ENCODE results near the gene TBC1D17. TPM values are rescaled to one million over a fixed set of nuclear protein-coding genes. Genes with fewer than 3 reads are reported as not detected.

The TBC1D17 gene
- total and polyA plus RNA-seq, 9 donors: 5.1 to 41.7 (median 36.8) TPM

GRCh38 chr19:49860336-49861102 lies 17.0 kb upstream of the TBC1D17 start:
- no peak overlapping the region for H3K4me3 ChIP-seq (ENCODE audit: low read length)
- peaks cover 86% of the 10 kb centered on the region for H3K36me3 ChIP-seq (ENCODE audit: control insufficient read depth, insufficient read depth, low read length)
- no peaks in the 10 kb centered on the region for H3K9me3 ChIP-seq (replicated peaks; ENCODE audit: control insufficient read depth, low read depth, low read length)
- no peaks in the 10 kb centered on the region for H3K27me3 ChIP-seq (ENCODE audit: control insufficient read depth, insufficient read depth, low read length)
- H3K4me1 ChIP-seq (ENCODE audit: control insufficient read depth, insufficient read depth, low read length): peaks cover 14% of the 10 kb centered on the region
- 55% methylated on average over 17 of the region's 17 CpGs for WGBS (ENCODE audit: insufficient coverage)
- DNase-seq: peak; percentile 26
- H3K27ac ChIP-seq (ENCODE audit: low read length): no peak overlapping the region

- WGBS (ENCODE audit: insufficient coverage): 21% methylated on average over 6 of the region's 13 CpGs
- Histone ChIP-seq H3K9me3 (replicated peaks; ENCODE audit: control insufficient read depth, low read depth, low read length) (no peaks in the 10 kb centered on the region), H3K4me3 (ENCODE audit: low read length) (no peak overlapping the region), H3K36me3 (ENCODE audit: control insufficient read depth, insufficient read depth, low read length) (peaks cover 80% of the 10 kb centered on the region), H3K27ac (ENCODE audit: low read length) (no peak overlapping the region), H3K27me3 (ENCODE audit: control insufficient read depth, insufficient read depth, low read length) (no peaks in the 10 kb centered on the region), H3K4me1 (ENCODE audit: control insufficient read depth, insufficient read depth, low read length) (peaks cover 19% of the 10 kb centered on the region)
- DNase-seq: peak; percentile 60
Measured at GRCh38 chr19:49861107-49861506, 16.4 kb upstream of the TBC1D17 start.

- DNase-seq: peak; percentile 34
- no peaks in the 10 kb centered on the region for H3K27me3 ChIP-seq (ENCODE audit: control insufficient read depth, insufficient read depth, low read length)
- WGBS (ENCODE audit: insufficient coverage): 75% methylated on average over 38 of the region's 60 CpGs
- no peak overlapping the region for H3K27ac ChIP-seq (ENCODE audit: low read length)
- no peak overlapping the region for H3K4me3 ChIP-seq (ENCODE audit: low read length)
- peaks cover 25% of the 10 kb centered on the region for H3K4me1 ChIP-seq (ENCODE audit: control insufficient read depth, insufficient read depth, low read length)
- no peaks in the 10 kb centered on the region for H3K9me3 ChIP-seq (replicated peaks; ENCODE audit: control insufficient read depth, low read depth, low read length)
- peaks cover 73% of the 10 kb centered on the region for H3K36me3 ChIP-seq (ENCODE audit: control insufficient read depth, insufficient read depth, low read length)
Measured at GRCh38 chr19:49861541-49862378, 15.7 kb upstream of the TBC1D17 start.

- H3K4me1 ChIP-seq (ENCODE audit: control insufficient read depth, insufficient read depth, low read length): peaks cover 29% of the 10 kb centered on the region
- no peak overlapping the region for H3K4me3 ChIP-seq (ENCODE audit: low read length)
- 58% methylated on average over 35 of the region's 49 CpGs for WGBS (ENCODE audit: insufficient coverage)
- H3K36me3 ChIP-seq (ENCODE audit: control insufficient read depth, insufficient read depth, low read length): peaks cover 65% of the 10 kb centered on the region
- DNase-seq: no peak
- no peaks in the 10 kb centered on the region for H3K27me3 ChIP-seq (ENCODE audit: control insufficient read depth, insufficient read depth, low read length)
- no peaks in the 10 kb centered on the region for H3K9me3 ChIP-seq (replicated peaks; ENCODE audit: control insufficient read depth, low read depth, low read length)
- no peak overlapping the region for H3K27ac ChIP-seq (ENCODE audit: low read length)
Measured at GRCh38 chr19:49862391-49863253, 14.9 kb upstream of the TBC1D17 start.

GRCh38 chr19:49863254-49863934 lies 14.1 kb upstream of the TBC1D17 start:
- Histone ChIP-seq H3K36me3 (ENCODE audit: control insufficient read depth, insufficient read depth, low read length) (peaks cover 57% of the 10 kb centered on the region), H3K4me3 (ENCODE audit: low read length) (no peak overlapping the region), H3K27me3 (ENCODE audit: control insufficient read depth, insufficient read depth, low read length) (no peaks in the 10 kb centered on the region), H3K9me3 (replicated peaks; ENCODE audit: control insufficient read depth, low read depth, low read length) (no peaks in the 10 kb centered on the region), H3K4me1 (ENCODE audit: control insufficient read depth, insufficient read depth, low read length) (peaks cover 35% of the 10 kb centered on the region), H3K27ac (ENCODE audit: low read length) (no peak overlapping the region)
- WGBS (ENCODE audit: insufficient coverage): 90% methylated on average over 17 of the region's 24 CpGs
- no peak for DNase-seq

GRCh38 chr19:49863935-49864320 lies 13.6 kb upstream of the TBC1D17 start:
- 88% methylated on average over 17 of the region's 17 CpGs for WGBS (ENCODE audit: insufficient coverage)
- H3K4me3 ChIP-seq (ENCODE audit: low read length): no peak overlapping the region
- H3K9me3 ChIP-seq (replicated peaks; ENCODE audit: control insufficient read depth, low read depth, low read length): no peaks in the 10 kb centered on the region
- peaks cover 52% of the 10 kb centered on the region for H3K36me3 ChIP-seq (ENCODE audit: control insufficient read depth, insufficient read depth, low read length)
- H3K27me3 ChIP-seq (ENCODE audit: control insufficient read depth, insufficient read depth, low read length): no peaks in the 10 kb centered on the region
- H3K27ac ChIP-seq (ENCODE audit: low read length): no peak overlapping the region
- DNase-seq: peak; percentile 14
- peaks cover 40% of the 10 kb centered on the region for H3K4me1 ChIP-seq (ENCODE audit: control insufficient read depth, insufficient read depth, low read length)

- Histone ChIP-seq H3K4me3 (ENCODE audit: low read length) (no peak overlapping the region), H3K27me3 (ENCODE audit: control insufficient read depth, insufficient read depth, low read length) (no peaks in the 10 kb centered on the region), H3K36me3 (ENCODE audit: control insufficient read depth, insufficient read depth, low read length) (peaks cover 44% of the 10 kb centered on the region), H3K4me1 (ENCODE audit: control insufficient read depth, insufficient read depth, low read length) (peaks cover 44% of the 10 kb centered on the region), H3K27ac (ENCODE audit: low read length) (no peak overlapping the region), H3K9me3 (replicated peaks; ENCODE audit: control insufficient read depth, low read depth, low read length) (no peaks in the 10 kb centered on the region)
- 82% methylated on average over 11 of the region's 13 CpGs for WGBS (ENCODE audit: insufficient coverage)
- no peak for DNase-seq
Measured at GRCh38 chr19:49864890-49865289, 12.6 kb upstream of the TBC1D17 start.

- peaks cover 50% of the 10 kb centered on the region for H3K4me1 ChIP-seq (ENCODE audit: control insufficient read depth, insufficient read depth, low read length)
- peak; percentile 97 for DNase-seq
- H3K9me3 ChIP-seq (replicated peaks; ENCODE audit: control insufficient read depth, low read depth, low read length): no peaks in the 10 kb centered on the region
- H3K27ac ChIP-seq (ENCODE audit: low read length): peak within 1 kb of the TSS; percentile 97
- H3K36me3 ChIP-seq (ENCODE audit: control insufficient read depth, insufficient read depth, low read length): peaks cover 41% of the 10 kb centered on the region
- H3K27me3 ChIP-seq (ENCODE audit: control insufficient read depth, insufficient read depth, low read length): no peaks in the 10 kb centered on the region
- under 1% methylated on average over 63 of the region's 65 CpGs for WGBS (ENCODE audit: insufficient coverage)
- H3K4me3 ChIP-seq (ENCODE audit: low read length): peak within 1 kb of the TSS; percentile 95
Measured at GRCh38 chr19:49866933-49867782, 10.3 kb upstream of the TBC1D17 start, which contains the start of gene PNKP. TSS of gene PNKP (minus strand) at chr19:49867576. CDS start at chr19:49867204, 372 bp downstream.

- 0% methylated on average over 12 of the region's 15 CpGs for WGBS (ENCODE audit: insufficient coverage)
- H3K9me3 ChIP-seq (replicated peaks; ENCODE audit: control insufficient read depth, low read depth, low read length): no peaks in the 10 kb centered on the region
- H3K27me3 ChIP-seq (ENCODE audit: control insufficient read depth, insufficient read depth, low read length): no peaks in the 10 kb centered on the region
- H3K4me1 ChIP-seq (ENCODE audit: control insufficient read depth, insufficient read depth, low read length): peaks cover 50% of the 10 kb centered on the region
- no peak for DNase-seq
- peak overlapping the region; percentile 97 for H3K27ac ChIP-seq (ENCODE audit: low read length)
- H3K36me3 ChIP-seq (ENCODE audit: control insufficient read depth, insufficient read depth, low read length): peaks cover 32% of the 10 kb centered on the region
- H3K4me3 ChIP-seq (ENCODE audit: low read length): peak overlapping the region; percentile 40
Measured at GRCh38 chr19:49869009-49869483, 8.5 kb upstream of the TBC1D17 start.
